IPS-11a (cell line): ENCODE measurements around the gene STUB1.

ENCODE experiments used
- H3K4me3 ChIP-seq: one replicate; pipeline ENCODE4 v1.5.1; 2013; ENCODE audit warnings: low read depth, low read length, control low read depth

STUB1 gene

GRCh38 chr16:679814-680624 lies at the start of gene STUB1:
Gene STUB1, plus strand, starts transcription at chr16:680410. Its CDS starts 116 bp downstream, at chr16:680526.
- peak within 1 kb of the TSS; percentile 74 for H3K4me3 ChIP-seq

GRCh38 chr16:630815-631405 lies 49.3 kb upstream of the STUB1 start, which contains the start of gene WFIKKN1:
Gene WFIKKN1, plus strand, starts transcription at chr16:630985. Its CDS starts 269 bp downstream, at chr16:631254.
- H3K4me3 ChIP-seq = peak within 1 kb of the TSS; percentile 20

- no peak overlapping the region for H3K4me3 ChIP-seq
Measured at GRCh38 chr16:631808-632358, 48.3 kb upstream of the STUB1 start.

- no peak overlapping the region for H3K4me3 ChIP-seq
Measured at GRCh38 chr16:632486-633335, 47.5 kb upstream of the STUB1 start.

- no peak overlapping the region for H3K4me3 ChIP-seq
Measured at GRCh38 chr16:633336-634050, 46.7 kb upstream of the STUB1 start.

- no peak overlapping the region for H3K4me3 ChIP-seq
Measured at GRCh38 chr16:634051-634670, 46.0 kb upstream of the STUB1 start.

- H3K4me3 ChIP-seq = no peak overlapping the region
Measured at GRCh38 chr16:634996-635395, 45.2 kb upstream of the STUB1 start.

GRCh38 chr16:635573-636205 lies 44.5 kb upstream of the STUB1 start:
- peak overlapping the region; percentile 72 for H3K4me3 ChIP-seq

- H3K4me3 ChIP-seq = peak within 1 kb of the TSS; percentile 72
Measured at GRCh38 chr16:636206-637080, 43.8 kb upstream of the STUB1 start, which contains the start of gene METTL26. Gene METTL26, minus strand, starts transcription at chr16:636305. Its CDS starts 15 bp downstream, at chr16:636290.

- peak overlapping the region; percentile 72 for H3K4me3 ChIP-seq
Measured at GRCh38 chr16:637081-638018, 42.9 kb upstream of the STUB1 start.

GRCh38 chr16:638034-638543 lies 42.1 kb upstream of the STUB1 start:
- no peak overlapping the region for H3K4me3 ChIP-seq

GRCh38 chr16:638836-639235 lies 41.4 kb upstream of the STUB1 start:
- H3K4me3 ChIP-seq = no peak overlapping the region

- H3K4me3 ChIP-seq = no peak overlapping the region
Measured at GRCh38 chr16:640614-641013, 39.6 kb upstream of the STUB1 start.

GRCh38 chr16:641326-642188 lies 38.7 kb upstream of the STUB1 start, which contains the start of gene MCRIP2:
Gene MCRIP2, plus strand, starts transcription at chr16:641828. Its CDS starts 164 bp downstream, at chr16:641992.
- H3K4me3 ChIP-seq = peak within 1 kb of the TSS; percentile 52

GRCh38 chr16:642189-643049 lies 37.8 kb upstream of the STUB1 start:
- H3K4me3 ChIP-seq = peak overlapping the region; percentile 52
